ENCODE results near the gene NDP. TPM values are rescaled to one million over a fixed set of nuclear protein-coding genes. Genes with fewer than 3 reads are reported as not detected.

The NDP gene
- total and polyA plus RNA-seq, 10 of the 15 experiments (the other 5 are each of a cell fraction or from before 2014, with no cell fraction given) = 0.04 TPM; not detected in 9

DNA sequence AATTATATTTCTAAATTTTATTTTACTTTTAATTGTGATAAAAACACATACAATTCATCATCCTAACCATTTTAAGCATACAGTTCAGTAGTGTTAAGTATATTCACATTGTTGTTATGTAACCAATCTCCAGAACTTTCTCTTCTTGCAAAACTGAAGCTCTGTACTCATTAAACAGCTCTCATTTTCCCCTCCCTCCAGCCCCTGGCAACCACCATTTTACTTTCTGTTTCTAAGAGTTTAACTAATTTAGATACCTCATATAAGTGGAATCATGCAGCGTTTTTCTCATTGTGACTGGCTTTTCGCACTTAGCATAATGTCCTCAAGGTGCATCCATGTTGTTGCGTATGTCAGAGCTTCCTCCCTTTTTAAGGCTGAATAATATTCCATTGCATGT is 46.7 kb upstream of the NDP start:
- DNase-seq (ENCODE audit: low read depth, low spot score) (no peak), ATAC-seq (no peak)

DNA sequence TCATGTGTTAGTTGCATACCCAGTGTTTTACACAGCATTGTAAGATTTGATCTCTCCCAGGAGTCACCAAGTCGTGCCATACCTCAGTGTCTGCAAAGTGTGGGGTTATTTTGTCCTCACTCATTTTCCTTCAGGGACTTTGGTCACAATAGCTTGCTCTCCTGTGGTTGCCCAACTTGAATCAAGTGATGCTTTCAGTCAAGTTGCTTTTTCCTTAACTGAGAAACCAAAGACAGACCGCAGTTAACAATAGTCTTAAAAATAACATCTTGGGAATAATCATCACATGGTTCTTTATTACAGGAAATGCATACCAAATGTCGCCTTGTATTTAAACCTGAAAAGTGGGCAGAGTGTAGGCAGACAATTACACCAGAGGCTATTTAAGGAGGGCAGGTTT is 44.5 kb upstream of the NDP start:
- intact Hi-C loops (cut with micrococcal nuclease; ENCODE audit: unreplicated experiment) = no loop called here
- Histone ChIP-seq H3K4me2 (ENCODE audit: control insufficient read depth, insufficient read depth) (no peak overlapping the region), H3K4me3 (no peak overlapping the region), H2AFZ (ENCODE audit: control insufficient read depth, low read depth, low read length) (no peak overlapping the region), H3K9me3 (replicated peaks; ENCODE audit: control insufficient read depth, insufficient read depth, low read length) (no peaks in the 10 kb centered on the region), H3K27ac (ENCODE audit: control insufficient read depth, insufficient read depth) (no peak overlapping the region), H3K36me3 (ENCODE audit: control insufficient read depth in 2 of 2, insufficient read depth in 2 of 2, low read length in 1 of 2) (no peaks in the 10 kb centered on the region), H3K27me3 (replicated peaks in 1 of 2; ENCODE audit: control insufficient read depth in 2 of 2, insufficient read depth in 2 of 2, low read length in 1 of 2) (no peaks in the 10 kb centered on the region), H3K9ac (ENCODE audit: control insufficient read depth, insufficient read depth, low read length) (no peak overlapping the region), H3K4me1 (ENCODE audit: control insufficient read depth, insufficient read depth, low read length) (no peaks in the 10 kb centered on the region), H3K79me2 (ENCODE audit: control insufficient read depth, insufficient read depth, low read length) (no peaks in the 10 kb centered on the region), H4K20me1 (ENCODE audit: control insufficient read depth, insufficient read depth) (no peaks in the 10 kb centered on the region)
- ChIA-PET SMC1A (ENCODE audit: uncharacterized antibody, unreplicated experiment) (no interaction called here), POLR2A (no interaction called here), RAD21 (ENCODE audit: unreplicated experiment) (no interaction called here), CTCF (no interaction called here)
- in situ Hi-C loops (cut with MboI) = no loop called here
- ATAC-seq (no peak), FAIRE-seq (no peak), DNase-seq (ENCODE audit: low read depth, low spot score) (no peak)
- 9% methylated on average over 3 of the region's 3 CpGs for whole genome bisulfite sequencing (ENCODE audit: insufficient coverage, insufficient replicate concordance, low lambda C conversion rate, missing lambda C conversion rate)
- no TSS peak for BruUV-seq (replicated peaks)
- TF ChIP-seq POU2F2 (IDR thresholded peaks at IDR 0.05; ENCODE audit: borderline replicate concordance, low read depth, low read length) (no peak), ZNF622 (IDR thresholded peaks at IDR 0.05) (no peak), EP300 (IDR thresholded peaks at IDR 0.05; ENCODE audit: borderline replicate concordance in 1 of 2, control insufficient read depth in 1 of 2, low read depth in 2 of 2, low read length in 2 of 2) (no peak), NR2F1 (conservative IDR thresholded peaks at IDR 0.05) (no peak), SUPT20H (IDR thresholded peaks at IDR 0.05; ENCODE audit: borderline replicate concordance, control insufficient read depth, low read depth, low read length) (no peak), RBBP5 (conservative IDR thresholded peaks at IDR 0.05) (no peak)
- TF ChIP-seq, protein P1, sequence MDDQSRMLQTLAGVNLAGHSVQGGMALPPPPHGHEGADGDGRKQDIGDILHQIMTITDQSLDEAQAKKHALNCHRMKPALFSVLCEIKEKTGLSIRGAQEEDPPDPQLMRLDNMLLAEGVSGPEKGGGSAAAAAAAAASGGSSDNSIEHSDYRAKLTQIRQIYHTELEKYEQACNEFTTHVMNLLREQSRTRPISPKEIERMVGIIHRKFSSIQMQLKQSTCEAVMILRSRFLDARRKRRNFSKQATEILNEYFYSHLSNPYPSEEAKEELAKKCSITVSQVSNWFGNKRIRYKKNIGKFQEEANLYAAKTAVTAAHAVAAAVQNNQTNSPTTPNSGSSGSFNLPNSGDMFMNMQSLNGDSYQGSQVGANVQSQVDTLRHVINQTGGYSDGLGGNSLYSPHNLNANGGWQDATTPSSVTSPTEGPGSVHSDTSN (IDR thresholded peaks at IDR 0.05; ENCODE audit: insufficient replicate concordance, low read depth, low read length) = no peak
- TF ChIP-seq, protein P2, sequence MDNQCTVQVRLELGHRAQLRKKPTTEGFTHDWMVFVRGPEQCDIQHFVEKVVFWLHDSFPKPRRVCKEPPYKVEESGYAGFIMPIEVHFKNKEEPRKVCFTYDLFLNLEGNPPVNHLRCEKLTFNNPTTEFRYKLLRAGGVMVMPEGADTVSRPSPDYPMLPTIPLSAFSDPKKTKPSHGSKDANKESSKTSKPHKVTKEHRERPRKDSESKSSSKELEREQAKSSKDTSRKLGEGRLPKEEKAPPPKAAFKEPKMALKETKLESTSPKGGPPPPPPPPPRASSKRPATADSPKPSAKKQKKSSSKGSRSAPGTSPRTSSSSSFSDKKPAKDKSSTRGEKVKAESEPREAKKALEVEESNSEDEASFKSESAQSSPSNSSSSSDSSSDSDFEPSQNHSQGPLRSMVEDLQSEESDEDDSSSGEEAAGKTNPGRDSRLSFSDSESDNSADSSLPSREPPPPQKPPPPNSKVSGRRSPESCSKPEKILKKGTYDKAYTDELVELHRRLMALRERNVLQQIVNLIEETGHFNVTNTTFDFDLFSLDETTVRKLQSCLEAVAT (IDR thresholded peaks at IDR 0.05) = no peak
- TF ChIP-seq, protein P3, sequence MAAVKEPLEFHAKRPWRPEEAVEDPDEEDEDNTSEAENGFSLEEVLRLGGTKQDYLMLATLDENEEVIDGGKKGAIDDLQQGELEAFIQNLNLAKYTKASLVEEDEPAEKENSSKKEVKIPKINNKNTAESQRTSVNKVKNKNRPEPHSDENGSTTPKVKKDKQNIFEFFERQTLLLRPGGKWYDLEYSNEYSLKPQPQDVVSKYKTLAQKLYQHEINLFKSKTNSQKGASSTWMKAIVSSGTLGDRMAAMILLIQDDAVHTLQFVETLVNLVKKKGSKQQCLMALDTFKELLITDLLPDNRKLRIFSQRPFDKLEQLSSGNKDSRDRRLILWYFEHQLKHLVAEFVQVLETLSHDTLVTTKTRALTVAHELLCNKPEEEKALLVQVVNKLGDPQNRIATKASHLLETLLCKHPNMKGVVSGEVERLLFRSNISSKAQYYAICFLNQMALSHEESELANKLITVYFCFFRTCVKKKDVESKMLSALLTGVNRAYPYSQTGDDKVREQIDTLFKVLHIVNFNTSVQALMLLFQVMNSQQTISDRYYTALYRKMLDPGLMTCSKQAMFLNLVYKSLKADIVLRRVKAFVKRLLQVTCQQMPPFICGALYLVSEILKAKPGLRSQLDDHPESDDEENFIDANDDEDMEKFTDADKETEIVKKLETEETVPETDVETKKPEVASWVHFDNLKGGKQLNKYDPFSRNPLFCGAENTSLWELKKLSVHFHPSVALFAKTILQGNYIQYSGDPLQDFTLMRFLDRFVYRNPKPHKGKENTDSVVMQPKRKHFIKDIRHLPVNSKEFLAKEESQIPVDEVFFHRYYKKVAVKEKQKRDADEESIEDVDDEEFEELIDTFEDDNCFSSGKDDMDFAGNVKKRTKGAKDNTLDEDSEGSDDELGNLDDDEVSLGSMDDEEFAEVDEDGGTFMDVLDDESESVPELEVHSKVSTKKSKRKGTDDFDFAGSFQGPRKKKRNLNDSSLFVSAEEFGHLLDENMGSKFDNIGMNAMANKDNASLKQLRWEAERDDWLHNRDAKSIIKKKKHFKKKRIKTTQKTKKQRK (IDR thresholded peaks at IDR 0.05; ENCODE audit: low read depth, low read length) = no peak
- TF ChIP-seq, protein P4, sequence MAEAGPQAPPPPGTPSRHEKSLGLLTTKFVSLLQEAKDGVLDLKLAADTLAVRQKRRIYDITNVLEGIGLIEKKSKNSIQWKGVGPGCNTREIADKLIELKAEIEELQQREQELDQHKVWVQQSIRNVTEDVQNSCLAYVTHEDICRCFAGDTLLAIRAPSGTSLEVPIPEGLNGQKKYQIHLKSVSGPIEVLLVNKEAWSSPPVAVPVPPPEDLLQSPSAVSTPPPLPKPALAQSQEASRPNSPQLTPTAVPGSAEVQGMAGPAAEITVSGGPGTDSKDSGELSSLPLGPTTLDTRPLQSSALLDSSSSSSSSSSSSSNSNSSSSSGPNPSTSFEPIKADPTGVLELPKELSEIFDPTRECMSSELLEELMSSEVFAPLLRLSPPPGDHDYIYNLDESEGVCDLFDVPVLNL (IDR thresholded peaks at IDR 0.05; ENCODE audit: low read depth, low read length) = no peak

More for the DNA sequence above, 46.7 kb upstream of the NDP start:
- SMC1A ChIA-PET (ENCODE audit: uncharacterized antibody, unreplicated experiment) = no interaction called here
- H3K9me3 ChIP-seq (replicated peaks; ENCODE audit: control insufficient read depth, insufficient read depth, low read length) = no peaks in the 10 kb centered on the region
- H4K20me1 ChIP-seq (ENCODE audit: control insufficient read depth, insufficient read depth) = no peaks in the 10 kb centered on the region
- RAD21 ChIA-PET (ENCODE audit: unreplicated experiment) = no interaction called here
- H3K27me3 ChIP-seq (replicated peaks in 1 of 2; ENCODE audit: control insufficient read depth in 2 of 2, insufficient read depth in 2 of 2, low read length in 1 of 2) = no peaks in the 10 kb centered on the region
- H3K79me2 ChIP-seq (ENCODE audit: control insufficient read depth, insufficient read depth, low read length) = no peaks in the 10 kb centered on the region
- no peak overlapping the region for H3K9ac ChIP-seq (ENCODE audit: control insufficient read depth, insufficient read depth, low read length)
- H3K4me3 ChIP-seq = no peak overlapping the region
- POLR2A ChIA-PET = no interaction called here
- H2AFZ ChIP-seq (ENCODE audit: control insufficient read depth, low read depth, low read length) = no peak overlapping the region
- WGBS (ENCODE audit: insufficient coverage, insufficient replicate concordance, low lambda C conversion rate, missing lambda C conversion rate) = 0% methylated on average over 3 of the region's 3 CpGs
- FAIRE-seq = no peak
- no TSS peak for BruUV-seq (replicated peaks)
- intact Hi-C loops (cut with micrococcal nuclease; ENCODE audit: unreplicated experiment) (no loop called here), in situ Hi-C loops (cut with MboI) (no loop called here)
- CTCF ChIA-PET = no interaction called here
- TF ChIP-seq TCF12 (IDR thresholded peaks at IDR 0.05; ENCODE audit: low read depth, low read length) = no peak
- no peaks in the 10 kb centered on the region for H3K4me1 ChIP-seq (ENCODE audit: control insufficient read depth, insufficient read depth, low read length)
- H3K36me3 ChIP-seq (ENCODE audit: control insufficient read depth in 2 of 2, insufficient read depth in 2 of 2, low read length in 1 of 2) = no peaks in the 10 kb centered on the region
- no peak overlapping the region for H3K27ac ChIP-seq (ENCODE audit: control insufficient read depth, insufficient read depth)
- no peak overlapping the region for H3K4me2 ChIP-seq (ENCODE audit: control insufficient read depth, insufficient read depth)

Data from GM12878 (cell line).